Measurements from ENCODE around the gene DGKG. TPM values are rescaled to one million over a fixed set of nuclear protein-coding genes. Genes with fewer than 3 reads are reported as not detected.

Gene DGKG
- total RNA-seq, 6 experiments from 2014 or later = 0.21 to 0.54 (median 0.38) TPM

GRCh38 chr3:186220365-186220764 is 141.7 kb downstream of the DGKG start:
- Mint-ChIP-seq H3K36me3 (ENCODE audit: low read depth) (no peaks in the 10 kb centered on the region), H3K4me1 (ENCODE audit: low read depth) (0 out of 2 replicates have a peak, but pooled peaks cover 4% of the 10 kb centered on the region), H3K27me3 (ENCODE audit: insufficient read depth) (peaks cover 40% of the 10 kb centered on the region), H3K9me3 (no peaks in the 10 kb centered on the region), H3K27ac (no peak overlapping the region), H3K4me3 (no peak overlapping the region)
- TF ChIP-seq CTCF (IDR thresholded peaks at IDR 0.05) = no peak
- no peak for DNase-seq

DNA sequence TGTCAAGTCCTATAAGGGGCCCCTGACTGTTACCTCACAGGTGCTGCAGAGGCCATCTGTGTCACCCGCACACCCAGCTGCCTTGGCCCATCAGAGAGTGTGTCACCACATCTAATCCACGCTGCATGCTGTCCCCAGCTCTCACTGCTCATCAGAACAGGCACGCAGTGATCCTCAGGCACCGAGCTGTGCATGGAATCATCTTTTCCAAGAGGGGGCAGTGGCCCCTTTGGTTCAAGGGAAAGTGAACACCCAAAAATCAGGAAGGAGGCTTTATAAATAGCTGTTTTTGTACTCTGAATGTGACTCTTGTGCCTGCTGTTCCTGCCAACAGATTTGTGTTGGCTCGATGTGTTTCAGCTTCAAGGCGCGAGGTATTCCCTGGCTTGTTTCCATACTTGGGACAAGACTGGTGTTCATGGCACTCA is 142.8 kb downstream of the DGKG start:
- no peak for TF ChIP-seq CTCF (IDR thresholded peaks at IDR 0.05)
- no peak overlapping the region for H3K4me3 Mint-ChIP-seq
- no peaks in the 10 kb centered on the region for H3K36me3 Mint-ChIP-seq (ENCODE audit: low read depth)
- DNase-seq = no peak
- 0 out of 2 replicates have a peak, but pooled peaks cover 4% of the 10 kb centered on the region for H3K4me1 Mint-ChIP-seq (ENCODE audit: low read depth)
- H3K9me3 Mint-ChIP-seq = no peaks in the 10 kb centered on the region
- peaks cover 38% of the 10 kb centered on the region for H3K27me3 Mint-ChIP-seq (ENCODE audit: insufficient read depth)
- H3K27ac Mint-ChIP-seq = no peak overlapping the region

DNA sequence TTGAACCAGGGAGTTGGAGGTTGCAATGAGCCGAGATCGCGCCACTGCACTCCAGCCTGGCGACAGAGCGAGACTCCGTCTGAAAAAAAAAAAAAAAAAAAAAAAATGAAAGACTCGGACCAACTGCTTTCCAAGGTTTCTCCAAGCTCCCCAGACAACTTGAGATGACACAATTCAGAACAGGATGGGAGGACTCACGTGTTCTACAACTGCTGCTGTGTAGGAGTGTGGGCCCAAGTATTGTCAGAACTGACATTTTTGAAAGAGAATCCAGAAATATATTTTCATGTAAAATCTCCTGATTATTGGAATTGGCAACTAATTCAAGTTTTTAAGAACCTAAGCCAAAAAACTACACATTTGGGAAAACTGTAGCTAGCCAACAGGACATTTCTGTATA is 143.6 kb downstream of the DGKG start:
- H3K36me3 Mint-ChIP-seq (ENCODE audit: low read depth) = no peaks in the 10 kb centered on the region
- no peaks in the 10 kb centered on the region for H3K9me3 Mint-ChIP-seq
- no peak for DNase-seq
- H3K27ac Mint-ChIP-seq = no peak overlapping the region
- peaks cover 33% of the 10 kb centered on the region for H3K27me3 Mint-ChIP-seq (ENCODE audit: insufficient read depth)
- no peak overlapping the region for H3K4me3 Mint-ChIP-seq
- TF ChIP-seq CTCF (IDR thresholded peaks at IDR 0.05) = no peak
- H3K4me1 Mint-ChIP-seq (ENCODE audit: low read depth) = peaks cover 9% of the 10 kb centered on the region

DNA sequence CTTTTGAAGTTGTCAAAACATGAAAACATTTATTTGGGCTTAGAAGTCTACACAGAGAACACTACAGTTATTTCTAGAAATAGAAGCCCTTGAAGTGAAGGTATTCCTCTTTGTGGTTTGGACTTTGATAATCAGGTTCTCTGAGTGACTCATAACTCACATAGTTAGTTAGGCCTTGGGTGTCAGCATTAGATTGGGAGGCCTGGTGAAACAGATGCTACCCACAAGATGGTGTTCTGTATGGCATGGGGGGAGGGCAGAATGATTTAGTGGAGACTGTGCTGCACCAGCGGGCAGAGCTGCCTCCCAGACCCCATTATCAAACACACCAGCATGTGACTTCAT is 144.2 kb downstream of the DGKG start:
- no peak for DNase-seq
- no peak overlapping the region for H3K27ac Mint-ChIP-seq

GRCh38 chr3:186216900-186217819 is 144.9 kb downstream of the DGKG start:
- no peak overlapping the region for H3K4me3 Mint-ChIP-seq
- no peak overlapping the region for H3K27ac Mint-ChIP-seq
- H3K4me1 Mint-ChIP-seq (ENCODE audit: low read depth) = peaks cover 10% of the 10 kb centered on the region
- no peak for DNase-seq
- no peaks in the 10 kb centered on the region for H3K9me3 Mint-ChIP-seq
- peaks cover 22% of the 10 kb centered on the region for H3K27me3 Mint-ChIP-seq (ENCODE audit: insufficient read depth)
- H3K36me3 Mint-ChIP-seq (ENCODE audit: low read depth) = no peaks in the 10 kb centered on the region
- TF ChIP-seq CTCF (IDR thresholded peaks at IDR 0.05) = no peak

More for the DNA sequence above, 144.2 kb downstream of the DGKG start:
- Mint-ChIP-seq H3K36me3 (ENCODE audit: low read depth) (no peaks in the 10 kb centered on the region), H3K4me3 (no peak overlapping the region), H3K9me3 (no peaks in the 10 kb centered on the region), H3K27me3 (ENCODE audit: insufficient read depth) (peaks cover 28% of the 10 kb centered on the region), H3K4me1 (ENCODE audit: low read depth) (peaks cover 10% of the 10 kb centered on the region)
- no peak for TF ChIP-seq CTCF (IDR thresholded peaks at IDR 0.05)
